A549 (cell line): ENCODE measurements around the gene SRGAP3. TPM values are rescaled to one million over a fixed set of nuclear protein-coding genes. Genes with fewer than 3 reads are reported as not detected.

Source experiments
- ATAC-seq, 2 experiments: fragments of 200-7000 bp in 1 of 2; fragments of >200 bp in 1 of 2; cut with Nextera tagmentation in 1 of 2; cut with Tn5 transposase in 1 of 2; 3 replicates each; pipeline versions ENCODE4 v1.8.0 to v1.9.1; 2018 to 2020; ENCODE audit warnings: mild to moderate bottlenecking in 1 of 2, moderate library complexity in 1 of 2
- CTCF ChIA-PET: fragments of 300-600 bp; sonication (Branson Sonifier 250); formaldehyde crosslinking; extraction: SDS; loops from one replicate; lab custom pipeline; 2021; ENCODE audit warnings: antibody characterized with exemption, inconsistent platforms; lab: Yijun Ruan, JAX
- POLR2A ChIA-PET: fragments of 350-600 bp; formaldehyde crosslinking; extraction: SDS; loops from one replicate; lab custom pipeline; 2021; ENCODE audit warnings: antibody characterized with exemption, inconsistent platforms; lab: Yijun Ruan, JAX
- DNase-seq, 2 experiments: peaks; one replicate each; pipeline versions ENCODE4 v3.0.0 to v3.0.0-alpha.2; 2011 to 2016; ENCODE audit warnings: low read depth in 1 of 2, low spot score in 1 of 2
- FAIRE-seq: peaks from 2 replicates; lab custom pipeline; 2011; peaks lifted over from hg19 to GRCh38; lab: Jason Lieb, UNC
- H3K27ac ChIP-seq, 2 experiments: fragments of >200 bp; sonication (Bioruptor Twin); formaldehyde crosslinking; 3 replicates each; pipeline ENCODE4 v1.5.1; 2016 to 2017
- H3K4me1 ChIP-seq: fragments of >200 bp; sonication (Bioruptor Twin); formaldehyde crosslinking; 3 replicates; pipeline ENCODE4 v1.6.1; 2016
- H3K4me2 ChIP-seq: fragments of >200 bp; sonication (Bioruptor Twin); formaldehyde crosslinking; 3 replicates; pipeline ENCODE4 v1.6.1; 2016
- H3K4me3 ChIP-seq: fragments of >200 bp; sonication (Bioruptor Twin); formaldehyde crosslinking; 3 replicates; pipeline ENCODE4 v1.5.1; 2016
- H3K9me3 ChIP-seq: fragments of >200 bp; sonication (Bioruptor Twin); formaldehyde crosslinking; 3 replicates; pipeline ENCODE4 v1.6.1; 2016
- BHLHE40 ChIP-seq: IDR thresholded peaks from 2 replicates; pipeline ENCODE4 v1.6.1; 2012; ENCODE audit warnings: low read depth, low read length, inconsistent platforms
- CBX2 ChIP-seq: fragments of 200-600 bp; sonication (generic); IDR thresholded peaks from 2 replicates; pipeline ENCODE4 v1.6.1; 2016; ENCODE audit warnings: low read depth, mild to moderate bottlenecking, borderline replicate concordance
- CBX8 ChIP-seq: fragments of 200-600 bp; sonication (generic); IDR thresholded peaks from 2 replicates; pipeline ENCODE4 v1.6.1; 2016
- CEBPB ChIP-seq, 2 experiments: fragments of >200 bp in 1 of 2; sonication (Bioruptor Twin) in 1 of 2; formaldehyde crosslinking in 1 of 2; IDR thresholded peaks; 2 replicates each; pipeline ENCODE4 v1.6.1; 2012 to 2016
- CHD2 ChIP-seq: fragments of 150-350 bp; IDR thresholded peaks from 2 replicates; pipeline ENCODE4 v1.6.1; 2014; ENCODE audit warnings: low read length; ENCODE audit not compliant: partially characterized antibody
- CHD4 ChIP-seq: fragments of 200-600 bp; sonication (generic); IDR thresholded peaks from 2 replicates; pipeline ENCODE4 v1.6.1; 2016; ENCODE audit warnings: antibody characterized with exemption, mild to moderate bottlenecking, borderline replicate concordance
- EHMT2 ChIP-seq: fragments of 200-600 bp; sonication (generic); IDR thresholded peaks from 2 replicates; pipeline ENCODE4 v1.6.1; 2016; ENCODE audit warnings: antibody characterized with exemption, low read depth, mild to moderate bottlenecking, moderate library complexity
- EP300 ChIP-seq, 2 experiments: fragments of >200 bp; sonication (Bioruptor Twin); formaldehyde crosslinking; IDR thresholded peaks; 2 replicates in 1 of 2; 3 replicates in 1 of 2; pipeline ENCODE4 v1.6.1; 2016 to 2017
- FOXS1 ChIP-seq: fragments of 250-450 bp; sonication (Bioruptor Pico); IDR thresholded peaks from 2 replicates; pipeline ENCODE4 v1.5.0; 2020; ENCODE audit warnings: mild to moderate bottlenecking, moderate library complexity
- GATA3 ChIP-seq: IDR thresholded peaks from 2 replicates; pipeline ENCODE4 v1.6.1; 2012; ENCODE audit warnings: borderline replicate concordance
- HEYL ChIP-seq: fragments of 250-450 bp; sonication (Bioruptor Pico); IDR thresholded peaks from 2 replicates; pipeline ENCODE4 v1.8.0; 2021; ENCODE audit warnings: mild to moderate bottlenecking, moderate library complexity
- HOXB13 ChIP-seq: fragments of 250-450 bp; sonication (Bioruptor Pico); IDR thresholded peaks from 2 replicates; pipeline ENCODE4 v1.5.0; 2020; ENCODE audit warnings: low read depth, mild to moderate bottlenecking, moderate library complexity
- KDM5A ChIP-seq: fragments of 200-600 bp; sonication (generic); IDR thresholded peaks from 2 replicates; pipeline ENCODE4 v1.6.1; 2016; ENCODE audit warnings: antibody characterized with exemption, mild to moderate bottlenecking
- MAFK ChIP-seq: fragments of 450-650 bp; IDR thresholded peaks from 2 replicates; pipeline ENCODE4 v1.6.1; 2014; ENCODE audit not compliant: partially characterized antibody
- MAZ ChIP-seq: fragments of 150-350 bp; IDR thresholded peaks from 2 replicates; pipeline ENCODE4 v1.6.1; 2014; ENCODE audit warnings: antibody characterized with exemption, low read depth, low read length, borderline replicate concordance
- MYC ChIP-seq: IDR thresholded peaks from 2 replicates; pipeline ENCODE4 v1.6.1; 2012; ENCODE audit warnings: mild to moderate bottlenecking, inconsistent platforms, low read length, improper control_type of control experiment, borderline replicate concordance
- NR3C1 ChIP-seq: fragments of >200 bp; sonication (Bioruptor Twin); formaldehyde crosslinking; IDR thresholded peaks from 3 replicates; pipeline ENCODE4 v1.6.1; 2017
- POLR2A ChIP-seq: IDR thresholded peaks from 2 replicates; pipeline ENCODE4 v1.6.1; 2012; ENCODE audit warnings: mild to moderate bottlenecking, low read length
- RAD21 ChIP-seq, 2 experiments: fragments of >200 bp in 1 of 2; sonication (Bioruptor Twin) in 1 of 2; formaldehyde crosslinking in 1 of 2; IDR thresholded peaks in 1 of 2; conservative IDR thresholded peaks in 1 of 2; 2 replicates in 1 of 2; 3 replicates in 1 of 2; pipeline ENCODE4 v1.6.1; 2012 to 2018; ENCODE audit warnings: inconsistent platforms in 1 of 2
- TFCP2L1 ChIP-seq: fragments of 250-450 bp; sonication (Bioruptor Pico); IDR thresholded peaks from 2 replicates; pipeline ENCODE4 v1.5.0; 2021; ENCODE audit warnings: mild to moderate bottlenecking
- TP53 ChIP-seq: fragments of 250-450 bp; sonication (Bioruptor Pico); IDR thresholded peaks from 2 replicates; pipeline ENCODE4 v1.5.0; 2021; ENCODE audit warnings: mild to moderate bottlenecking, moderate library complexity
- ZC3H11A ChIP-seq: fragments of 450-650 bp; IDR thresholded peaks from 2 replicates; pipeline ENCODE4 v1.6.1; 2014; ENCODE audit warnings: antibody characterized with exemption, mild to moderate bottlenecking
- ZFP36 ChIP-seq: fragments of 450-650 bp; IDR thresholded peaks from 2 replicates; pipeline ENCODE4 v1.6.1; 2014; ENCODE audit warnings: borderline replicate concordance; ENCODE audit not compliant: partially characterized antibody
- ZNF302 ChIP-seq: fragments of 250-450 bp; sonication (Bioruptor Pico); IDR thresholded peaks from 2 replicates; pipeline ENCODE4 v1.9.0; 2021; ENCODE audit warnings: inconsistent platforms, mild to moderate bottlenecking, moderate library complexity
- ZSCAN20 ChIP-seq: fragments of 250-450 bp; sonication (Bioruptor Pico); IDR thresholded peaks from 2 replicates; pipeline ENCODE4 v1.8.0; 2022; ENCODE audit warnings: mild to moderate bottlenecking, moderate library complexity
- WGBS: methylation state at CpG from one replicate; pipeline ENCODE4 v1.1.6; 2017; ENCODE audit errors: missing lambda C conversion rate; 5-methylcytosine and 5-hydroxymethylcytosine counted together
- polyA plus RNA-seq, 4 experiments: library from polyadenylated mRNA; depleted of rRNA in 3 of 4; stranded (reverse); fragments of >200 nt; fragmentation: RNase III in 1 of 4; extraction: RNeasy Plus Mini Kit Qiagen cat#74134 plus additional on column Dnase treatment in 1 of 4; gene quantifications; 2 replicates in 3 of 4; 3 replicates in 1 of 4; pipeline ENCODE4 v1.2.3, GENCODE V29; 2011 to 2017
- TF ChIP-seq, protein P1 (sequence below): IDR thresholded peaks from 2 replicates; pipeline ENCODE4 v1.6.1; 2012
- TF ChIP-seq, protein P2 (sequence below): fragments of 150-350 bp; IDR thresholded peaks from 2 replicates; pipeline ENCODE4 v1.6.1; 2014; ENCODE audit warnings: low read depth, mild to moderate bottlenecking, low read length
- TF ChIP-seq, protein P3 (sequence below): fragments of 200-600 bp; sonication (generic); IDR thresholded peaks from 2 replicates; pipeline ENCODE4 v1.6.1; 2016; ENCODE audit warnings: antibody characterized with exemption, mild to moderate bottlenecking, moderate library complexity
- TF ChIP-seq, protein P4 (sequence below): IDR thresholded peaks from 2 replicates; pipeline ENCODE4 v1.6.1; 2012

SRGAP3 gene
- polyA plus RNA-seq, 2 of the 4 experiments (the other 2 are of a cell fraction), result 1.6 to 2.5 TPM

DNA sequence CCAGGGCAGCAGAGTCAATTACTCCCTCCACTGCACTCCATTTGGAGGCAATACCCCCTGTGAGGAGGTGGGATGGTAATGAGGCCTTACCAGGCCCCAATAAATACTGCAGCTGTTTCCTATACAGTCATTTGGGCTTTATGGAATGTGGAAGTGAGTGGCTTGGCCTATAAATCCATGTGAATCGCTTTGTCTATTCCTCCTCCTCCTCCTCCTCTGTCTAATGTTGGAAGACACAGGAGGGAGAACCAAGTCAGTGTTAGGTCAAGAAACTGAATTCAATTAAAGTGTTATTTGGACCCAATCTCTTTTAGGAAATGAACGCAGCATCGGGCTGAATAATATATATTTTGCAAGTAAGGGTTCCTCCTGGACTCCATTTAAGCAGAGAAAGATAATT, 17.3 kb upstream of the SRGAP3 start:
- no peak for ATAC-seq
- POLR2A ChIA-PET, result no interaction called here
- Histone ChIP-seq H3K9me3 (no peaks in the 10 kb centered on the region), H3K4me1 (no peaks in the 10 kb centered on the region), H3K4me3 (no peak overlapping the region), H3K27ac (no peak overlapping the region), H3K4me2 (no peak overlapping the region)
- no peak for TF ChIP-seq MYC
- TF ChIP-seq HOXB13 (CRISPR knock-in tag), result no peak
- TF ChIP-seq ZFP36, result no peak
- no peak for TF ChIP-seq ZC3H11A
- TF ChIP-seq FOXS1, result no peak
- no peak for TF ChIP-seq RAD21 (conservative IDR thresholded peaks at IDR 0.05 in 1 of 2, IDR thresholded peaks at IDR 0.05 in 1 of 2)
- TF ChIP-seq TFCP2L1, result no peak
- CTCF ChIA-PET, result no interaction called here
- WGBS, result 83% methylated on average over 3 of the region's 3 CpGs
- DNase-seq, result no peak
- FAIRE-seq, result no peak

DNA sequence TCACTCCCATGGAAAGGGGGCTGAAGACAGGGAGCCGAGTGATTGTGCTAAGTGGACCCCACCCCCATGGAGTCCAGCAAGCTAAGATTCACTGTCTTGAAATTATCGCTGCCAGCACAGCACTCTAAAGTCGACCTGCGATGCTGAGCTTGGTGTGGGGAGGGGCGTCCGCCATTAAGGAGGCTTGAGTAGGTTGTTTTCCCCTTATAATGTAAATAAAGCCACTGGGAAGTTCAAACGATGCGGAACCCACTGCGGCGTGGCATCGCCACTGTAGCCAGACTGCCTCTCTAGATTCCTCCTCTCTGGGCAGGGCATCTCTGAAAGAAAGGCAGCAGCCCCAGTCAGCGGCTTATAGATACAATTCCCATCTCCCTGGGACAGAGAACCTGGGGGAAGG, 10.9 kb upstream of the SRGAP3 start:
- ATAC-seq, result no peak
- DNase-seq, result no peak
- Histone ChIP-seq H3K4me1 (no peaks in the 10 kb centered on the region), H3K4me3 (no peak overlapping the region), H3K4me2 (no peak overlapping the region), H3K27ac (no peak overlapping the region), H3K9me3 (peaks cover 10% of the 10 kb centered on the region; the same call in 2 of the 3 replicates)
- POLR2A ChIA-PET, result no interaction called here
- CTCF ChIA-PET, result interaction anchor here (0.9 to 1.3 kb wide), 2 partner anchors 10 to 13 kb away, joined by 3 to 5 read pairs; partner anchors contain the start of gene SRGAP3
- 63% methylated on average over 9 of the region's 12 CpGs for WGBS
- FAIRE-seq, result no peak
- no peak for TF ChIP-seq POLR2A
- no peak for TF ChIP-seq HEYL
- TF ChIP-seq CHD2, result no peak
- TF ChIP-seq, protein P1, sequence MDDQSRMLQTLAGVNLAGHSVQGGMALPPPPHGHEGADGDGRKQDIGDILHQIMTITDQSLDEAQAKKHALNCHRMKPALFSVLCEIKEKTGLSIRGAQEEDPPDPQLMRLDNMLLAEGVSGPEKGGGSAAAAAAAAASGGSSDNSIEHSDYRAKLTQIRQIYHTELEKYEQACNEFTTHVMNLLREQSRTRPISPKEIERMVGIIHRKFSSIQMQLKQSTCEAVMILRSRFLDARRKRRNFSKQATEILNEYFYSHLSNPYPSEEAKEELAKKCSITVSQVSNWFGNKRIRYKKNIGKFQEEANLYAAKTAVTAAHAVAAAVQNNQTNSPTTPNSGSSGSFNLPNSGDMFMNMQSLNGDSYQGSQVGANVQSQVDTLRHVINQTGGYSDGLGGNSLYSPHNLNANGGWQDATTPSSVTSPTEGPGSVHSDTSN, result no peak
- TF ChIP-seq GATA3, result no peak
- no peak for TF ChIP-seq CBX2
- TF ChIP-seq, protein P2, sequence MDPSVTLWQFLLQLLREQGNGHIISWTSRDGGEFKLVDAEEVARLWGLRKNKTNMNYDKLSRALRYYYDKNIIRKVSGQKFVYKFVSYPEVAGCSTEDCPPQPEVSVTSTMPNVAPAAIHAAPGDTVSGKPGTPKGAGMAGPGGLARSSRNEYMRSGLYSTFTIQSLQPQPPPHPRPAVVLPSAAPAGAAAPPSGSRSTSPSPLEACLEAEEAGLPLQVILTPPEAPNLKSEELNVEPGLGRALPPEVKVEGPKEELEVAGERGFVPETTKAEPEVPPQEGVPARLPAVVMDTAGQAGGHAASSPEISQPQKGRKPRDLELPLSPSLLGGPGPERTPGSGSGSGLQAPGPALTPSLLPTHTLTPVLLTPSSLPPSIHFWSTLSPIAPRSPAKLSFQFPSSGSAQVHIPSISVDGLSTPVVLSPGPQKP, result no peak
- no peak for TF ChIP-seq RAD21 (conservative IDR thresholded peaks at IDR 0.05 in 1 of 2, IDR thresholded peaks at IDR 0.05 in 1 of 2)
- TF ChIP-seq MAFK, result no peak
- TF ChIP-seq CBX8, result no peak

DNA sequence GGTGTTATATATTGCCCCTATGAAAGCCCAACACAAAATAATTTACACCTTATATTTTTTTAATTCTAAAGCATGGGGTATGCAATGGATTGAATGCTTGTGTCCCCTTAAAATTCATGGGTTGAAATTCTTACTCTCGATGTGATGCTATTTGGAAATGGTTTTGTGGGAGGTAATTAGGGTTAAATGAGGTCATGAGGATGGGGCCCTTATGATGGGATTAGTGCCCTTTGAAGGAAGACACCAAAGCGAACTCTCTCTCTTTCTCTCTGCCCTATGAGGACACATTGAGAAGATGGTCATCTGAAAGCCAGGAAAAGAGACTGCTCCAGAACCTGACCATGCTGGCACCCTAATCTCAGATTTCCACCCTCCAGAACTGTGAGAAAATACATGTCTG, 7.6 kb upstream of the SRGAP3 start:
- CTCF ChIA-PET, result interaction anchor here (1.0 kb wide), 1 partner anchor 22 kb away, joined by 3 read pairs; no protein-coding TSS in a partner anchor
- FAIRE-seq, result no peak
- H3K4me3 ChIP-seq, result no peak overlapping the region
- DNase-seq, result no peak
- no peak overlapping the region for H3K4me2 ChIP-seq
- H3K9me3 ChIP-seq, result peaks cover 10% of the 10 kb centered on the region; the same call in 2 of the 3 replicates
- 9% methylated on average over 2 of the region's 2 CpGs for WGBS
- no peak for ATAC-seq
- POLR2A ChIA-PET, result no interaction called here
- TF ChIP-seq NR3C1, result no peak
- no peak for TF ChIP-seq EHMT2
- no peak for TF ChIP-seq CEBPB (IDR thresholded peaks at IDR 0.05)
- TF ChIP-seq, protein P2, result no peak
- no peak for TF ChIP-seq CHD4
- TF ChIP-seq, protein P3, sequence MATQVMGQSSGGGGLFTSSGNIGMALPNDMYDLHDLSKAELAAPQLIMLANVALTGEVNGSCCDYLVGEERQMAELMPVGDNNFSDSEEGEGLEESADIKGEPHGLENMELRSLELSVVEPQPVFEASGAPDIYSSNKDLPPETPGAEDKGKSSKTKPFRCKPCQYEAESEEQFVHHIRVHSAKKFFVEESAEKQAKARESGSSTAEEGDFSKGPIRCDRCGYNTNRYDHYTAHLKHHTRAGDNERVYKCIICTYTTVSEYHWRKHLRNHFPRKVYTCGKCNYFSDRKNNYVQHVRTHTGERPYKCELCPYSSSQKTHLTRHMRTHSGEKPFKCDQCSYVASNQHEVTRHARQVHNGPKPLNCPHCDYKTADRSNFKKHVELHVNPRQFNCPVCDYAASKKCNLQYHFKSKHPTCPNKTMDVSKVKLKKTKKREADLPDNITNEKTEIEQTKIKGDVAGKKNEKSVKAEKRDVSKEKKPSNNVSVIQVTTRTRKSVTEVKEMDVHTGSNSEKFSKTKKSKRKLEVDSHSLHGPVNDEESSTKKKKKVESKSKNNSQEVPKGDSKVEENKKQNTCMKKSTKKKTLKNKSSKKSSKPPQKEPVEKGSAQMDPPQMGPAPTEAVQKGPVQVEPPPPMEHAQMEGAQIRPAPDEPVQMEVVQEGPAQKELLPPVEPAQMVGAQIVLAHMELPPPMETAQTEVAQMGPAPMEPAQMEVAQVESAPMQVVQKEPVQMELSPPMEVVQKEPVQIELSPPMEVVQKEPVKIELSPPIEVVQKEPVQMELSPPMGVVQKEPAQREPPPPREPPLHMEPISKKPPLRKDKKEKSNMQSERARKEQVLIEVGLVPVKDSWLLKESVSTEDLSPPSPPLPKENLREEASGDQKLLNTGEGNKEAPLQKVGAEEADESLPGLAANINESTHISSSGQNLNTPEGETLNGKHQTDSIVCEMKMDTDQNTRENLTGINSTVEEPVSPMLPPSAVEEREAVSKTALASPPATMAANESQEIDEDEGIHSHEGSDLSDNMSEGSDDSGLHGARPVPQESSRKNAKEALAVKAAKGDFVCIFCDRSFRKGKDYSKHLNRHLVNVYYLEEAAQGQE, result no peak
- TF ChIP-seq TP53 (CRISPR knock-in tag), result no peak
- no peak for TF ChIP-seq ZNF302 (CRISPR knock-in tag)
- TF ChIP-seq, protein P4, sequence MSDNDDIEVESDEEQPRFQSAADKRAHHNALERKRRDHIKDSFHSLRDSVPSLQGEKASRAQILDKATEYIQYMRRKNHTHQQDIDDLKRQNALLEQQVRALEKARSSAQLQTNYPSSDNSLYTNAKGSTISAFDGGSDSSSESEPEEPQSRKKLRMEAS, result no peak
- no peak for TF ChIP-seq BHLHE40
- no peak for TF ChIP-seq HEYL
- TF ChIP-seq MAZ, result no peak
- TF ChIP-seq ZSCAN20 (CRISPR knock-in tag), result no peak
- TF ChIP-seq EP300 (IDR thresholded peaks at IDR 0.05), result no peak
- TF ChIP-seq KDM5A, result no peak
- no peak for TF ChIP-seq RAD21 (conservative IDR thresholded peaks at IDR 0.05 in 1 of 2, IDR thresholded peaks at IDR 0.05 in 1 of 2)
- no peak for TF ChIP-seq MAFK
- TF ChIP-seq CBX2, result no peak
- no peaks in the 10 kb centered on the region for H3K4me1 ChIP-seq
- no peak overlapping the region for H3K27ac ChIP-seq
